SK-N-MC (cell line): ENCODE data around the gene VPS72.

ENCODE experiments used
- EZH2 ChIP-seq: fragments of 200-600 bp; sonication (generic); IDR thresholded peaks from one replicate; pipeline ENCODE4 v1.6.1; 2017; ENCODE audit warnings: antibody characterized with exemption
- POLR2AphosphoS5 ChIP-seq: IDR thresholded peaks from 2 replicates; pipeline ENCODE4 v1.6.1; 2012; ENCODE audit warnings: mild to moderate bottlenecking, low read depth, low read length, borderline replicate concordance

- no peak for TF ChIP-seq EZH2
- TF ChIP-seq POLR2AphosphoS5, result no peak
Measured at GRCh38 chr1:151193304-151193703, 3.3 kb upstream of the VPS72 start.
